Stomach (tissue), 4 donors: ENCODE results near the gene GRB10.

Experiments used
- EP300 ChIP-seq: sonication (generic); formaldehyde crosslinking; IDR thresholded peaks from one replicate; pipeline ENCODE4 v1.6.1; 2017; ENCODE audit warnings: antibody characterized with exemption
- POLR2A ChIP-seq, 4 donors: fragments of 450-650 bp; IDR thresholded peaks; one replicate each; pipeline ENCODE4 v1.6.1; 2016; ENCODE audit warnings: antibody characterized with exemption in 4 of 4, control low read depth in 2 of 4, mild to moderate bottlenecking in 1 of 4, moderate library complexity in 1 of 4
- POLR2AphosphoS5 ChIP-seq, 3 donors: sonication (generic); formaldehyde crosslinking; IDR thresholded peaks; one replicate each; pipeline ENCODE4 v1.6.1; 2016; ENCODE audit warnings: antibody characterized with exemption in 3 of 3
- TF ChIP-seq, protein P1 (sequence below), 7 experiments: fragments of 450-650 bp in 4 of 7; fragments of 200-600 bp in 3 of 7; sonication (generic) in 3 of 7; IDR thresholded peaks; one replicate each; pipeline ENCODE4 v1.5.1; 2016 to 2019; ENCODE audit warnings: antibody characterized with exemption in 7 of 7, control low read depth in 2 of 7, mild to moderate bottlenecking in 1 of 7

DNA sequence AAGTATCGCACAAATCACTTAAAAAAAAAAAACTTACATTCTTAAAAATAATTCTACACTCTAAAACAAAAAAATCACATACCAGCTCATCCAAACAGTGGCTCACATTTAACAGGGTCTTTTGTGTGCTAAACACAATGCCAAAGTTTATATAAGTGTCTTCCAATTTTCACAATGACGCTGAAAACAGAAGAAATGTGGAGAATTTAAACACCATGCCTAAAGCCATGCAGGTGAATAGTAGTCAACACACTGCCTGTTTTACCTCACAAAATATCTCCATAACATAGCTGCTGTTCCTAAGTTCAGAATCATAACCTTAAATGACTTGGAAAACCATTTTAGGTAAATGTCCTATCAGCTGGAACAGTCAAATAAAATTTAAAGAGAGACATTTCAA, 55.0 kb downstream of the GRB10 start:
- TF ChIP-seq, protein P1, sequence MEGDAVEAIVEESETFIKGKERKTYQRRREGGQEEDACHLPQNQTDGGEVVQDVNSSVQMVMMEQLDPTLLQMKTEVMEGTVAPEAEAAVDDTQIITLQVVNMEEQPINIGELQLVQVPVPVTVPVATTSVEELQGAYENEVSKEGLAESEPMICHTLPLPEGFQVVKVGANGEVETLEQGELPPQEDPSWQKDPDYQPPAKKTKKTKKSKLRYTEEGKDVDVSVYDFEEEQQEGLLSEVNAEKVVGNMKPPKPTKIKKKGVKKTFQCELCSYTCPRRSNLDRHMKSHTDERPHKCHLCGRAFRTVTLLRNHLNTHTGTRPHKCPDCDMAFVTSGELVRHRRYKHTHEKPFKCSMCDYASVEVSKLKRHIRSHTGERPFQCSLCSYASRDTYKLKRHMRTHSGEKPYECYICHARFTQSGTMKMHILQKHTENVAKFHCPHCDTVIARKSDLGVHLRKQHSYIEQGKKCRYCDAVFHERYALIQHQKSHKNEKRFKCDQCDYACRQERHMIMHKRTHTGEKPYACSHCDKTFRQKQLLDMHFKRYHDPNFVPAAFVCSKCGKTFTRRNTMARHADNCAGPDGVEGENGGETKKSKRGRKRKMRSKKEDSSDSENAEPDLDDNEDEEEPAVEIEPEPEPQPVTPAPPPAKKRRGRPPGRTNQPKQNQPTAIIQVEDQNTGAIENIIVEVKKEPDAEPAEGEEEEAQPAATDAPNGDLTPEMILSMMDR (IDR thresholded peaks at IDR 0.05) = no peak
- no peak for TF ChIP-seq POLR2A (IDR thresholded peaks at IDR 0.05)
- TF ChIP-seq POLR2AphosphoS5 (IDR thresholded peaks at IDR 0.05) = no peak
- no peak for TF ChIP-seq EP300
